HepG2 (cell line): Measurements from ENCODE around the gene DHRS12. TPM values are rescaled to one million over a fixed set of nuclear protein-coding genes. Genes with fewer than 3 reads are reported as not detected.
A peak's percentile ranks its signal among the peaks of the same experiment; 100 is the strongest.

Experiments used
- ATAC-seq: fragments of 200-7000 bp; cut with Tn5 transposase; 3 replicates; pipeline ENCODE4 v1.9.1; 2020; ENCODE audit warnings: mild to moderate bottlenecking, moderate library complexity
- BruUV-seq: library from RNA; stranded (reverse); fragments of 400-500 nt; replicated peaks from 2 replicates; lab custom pipeline; 2021; lab: Mats Ljungman, UMichigan
- CTCF ChIA-PET: fragments of 300-600 bp; formaldehyde crosslinking; extraction: SDS; loops from one replicate; lab custom pipeline; 2021; ENCODE audit warnings: low total read pairs, inconsistent platforms, low intra/inter-chr PET ratio; lab: Yijun Ruan, JAX
- POLR2A ChIA-PET: fragments of 350-600 bp; sonication (Branson Sonifier 250); formaldehyde crosslinking; loops from one replicate; lab custom pipeline; 2020; ENCODE audit warnings: antibody characterized with exemption, inconsistent platforms; lab: Yijun Ruan, JAX
- DNase-seq: peaks from one replicate; pipeline ENCODE4 v3.0.0-alpha.2; 2015; ENCODE audit warnings: low spot score
- FAIRE-seq: peaks from 3 replicates; lab custom pipeline; 2011; peaks lifted over from hg19 to GRCh38; lab: Jason Lieb, UNC
- H2AFZ ChIP-seq: one replicate; pipeline ENCODE4 v1.6.1; 2011; ENCODE audit warnings: low read length, inconsistent platforms
- H3K27ac ChIP-seq: fragments of 300-600 bp; 3 replicates; pipeline ENCODE4 v1.8.0; 2011; ENCODE audit warnings: mixed run types, mild to moderate bottlenecking, mixed read lengths, low read length, inconsistent platforms; ENCODE audit not compliant: insufficient read depth; ENCODE audit errors: extremely low read length
- H3K27me3 ChIP-seq, 2 experiments: fragments of 200-600 bp in 1 of 2; 2 replicates in 1 of 2; 3 replicates in 1 of 2; pipeline versions ENCODE4 v1.6.0 to v1.8.0; 2011; ENCODE audit warnings: low read length in 2 of 2, mild to moderate bottlenecking in 2 of 2, moderate library complexity in 2 of 2, inconsistent platforms in 1 of 2; ENCODE audit not compliant: insufficient read depth in 2 of 2, control insufficient read depth in 1 of 2
- H3K36me3 ChIP-seq, 2 experiments: fragments of 200-600 bp in 1 of 2; replicated peaks in 1 of 2; 2 replicates in 1 of 2; 3 replicates in 1 of 2; pipeline versions ENCODE4 v1.5.1 to v1.8.0; 2011; ENCODE audit warnings: low read length in 2 of 2, inconsistent platforms in 1 of 2; ENCODE audit not compliant: insufficient read depth in 2 of 2, control insufficient read depth in 1 of 2
- H3K4me1 ChIP-seq: 2 replicates; pipeline ENCODE4 v1.5.1; 2012; ENCODE audit warnings: low read length, inconsistent platforms; ENCODE audit not compliant: insufficient read depth
- H3K4me2 ChIP-seq: 2 replicates; pipeline ENCODE4 v1.6.0; 2011; ENCODE audit warnings: low read depth, low read length, inconsistent platforms
- H3K4me3 ChIP-seq, 3 experiments: fragments of 200-600 bp in 1 of 3; sonication (generic), shearing (Covaris generic) in 1 of 3; replicated peaks in 1 of 3; 2 replicates each; pipeline ENCODE4 v1.5.1; 2011 to 2016; ENCODE audit warnings: low read length in 3 of 3, inconsistent platforms in 2 of 3, low read depth in 2 of 3, mild to moderate bottlenecking in 2 of 3, control low read depth in 1 of 3, mixed read lengths in 1 of 3; ENCODE audit not compliant: insufficient read depth in 1 of 3
- H3K79me2 ChIP-seq: one replicate; pipeline ENCODE4 v1.6.1; 2011; ENCODE audit warnings: low read length, inconsistent platforms; ENCODE audit not compliant: insufficient read depth
- H3K9ac ChIP-seq: 2 replicates; pipeline ENCODE4 v1.6.0; 2011; ENCODE audit warnings: mild to moderate bottlenecking, low read depth, low read length, inconsistent platforms; ENCODE audit not compliant: insufficient read depth
- H3K9me3 ChIP-seq: 2 replicates; pipeline ENCODE4 v1.5.1; 2012; ENCODE audit warnings: mild to moderate bottlenecking, low read length
- H4K20me1 ChIP-seq: 2 replicates; pipeline ENCODE4 v1.6.0; 2011; ENCODE audit warnings: inconsistent platforms, mild to moderate bottlenecking, low read length, moderate library complexity; ENCODE audit not compliant: insufficient read depth
- FOXM1 ChIP-seq: sonication (generic); formaldehyde crosslinking; IDR thresholded peaks from 2 replicates; pipeline ENCODE4 v1.5.0; 2020; ENCODE audit warnings: missing genetic modification reagents
- KDM6A ChIP-seq: IDR thresholded peaks from 2 replicates; pipeline ENCODE4 v1.6.1; 2016; ENCODE audit warnings: low read depth
- NCOA2 ChIP-seq: sonication (generic); formaldehyde crosslinking; IDR thresholded peaks from 2 replicates; pipeline ENCODE4 v1.8.0; 2022; ENCODE audit warnings: inconsistent platforms
- STAG1 ChIP-seq: sonication (generic); formaldehyde crosslinking; IDR thresholded peaks from 2 replicates; pipeline ENCODE4 v1.4.0; 2020; ENCODE audit warnings: missing genetic modification reagents
- ZC3H13 ChIP-seq: sonication (generic); formaldehyde crosslinking; IDR thresholded peaks from 2 replicates; pipeline ENCODE4 v1.8.1; 2023; ENCODE audit warnings: mild to moderate bottlenecking, missing genetic modification reagents, moderate library complexity
- ZFP36 ChIP-seq: fragments of 150-350 bp; IDR thresholded peaks from 2 replicates; pipeline ENCODE4 v1.6.1; 2018; ENCODE audit warnings: borderline replicate concordance, low read length, low read depth; ENCODE audit not compliant: partially characterized antibody
- ZNF207 ChIP-seq: fragments of 450-650 bp; IDR thresholded peaks from 2 replicates; pipeline ENCODE4 v1.6.1; 2016; ENCODE audit warnings: antibody characterized with exemption, borderline replicate concordance
- ZNF34 ChIP-seq: sonication (generic); formaldehyde crosslinking; IDR thresholded peaks from 2 replicates; pipeline ENCODE4 v1.4.0; 2020; ENCODE audit warnings: mild to moderate bottlenecking, missing genetic modification reagents, borderline replicate concordance
- ZNF563 ChIP-seq: sonication (generic); formaldehyde crosslinking; IDR thresholded peaks from 2 replicates; pipeline ENCODE4 v1.8.0; 2022; ENCODE audit warnings: mild to moderate bottlenecking, moderate library complexity, missing genetic modification reagents
- ZNF83 ChIP-seq: sonication (generic); formaldehyde crosslinking; IDR thresholded peaks from 2 replicates; pipeline ENCODE4 v1.4.0; 2020; ENCODE audit warnings: missing genetic modification reagents, mild to moderate bottlenecking, borderline replicate concordance
- ZNF841 ChIP-seq: sonication (generic); formaldehyde crosslinking; IDR thresholded peaks from 2 replicates; pipeline ENCODE4 v1.8.1; 2023; ENCODE audit warnings: missing genetic modification reagents, borderline replicate concordance
- WGBS: methylation state at CpG from one replicate; pipeline ENCODE4 v1.1.6; 2017; ENCODE audit warnings: low lambda C conversion rate; 5-methylcytosine and 5-hydroxymethylcytosine counted together
- in situ Hi-C: cut with HindIII; loops from 2 replicates; pipeline ENCODE4 v1.10.0; 2017; ENCODE audit warnings: low pct_unique_long_range_greater_than_20kb; ENCODE audit not compliant: extremely low pct_ligation_motif_present
- intact Hi-C: fragments of 100-400 bp; cut with micrococcal nuclease; formaldehyde crosslinking; loops from one replicate; pipeline ENCODE4 v1.10.0; 2022; ENCODE audit not compliant: unreplicated experiment
- polyA plus RNA-seq, 8 experiments: library from polyadenylated mRNA; depleted of rRNA in 3 of 8; stranded (reverse) in 7 of 8; unstranded in 1 of 8; fragments of >200 nt; fragmentation: Illumina TruSeq in 4 of 8; extraction: Trizol in 4 of 8; gene quantifications; 2 replicates each; pipeline versions ENCODE4 v1.2.1 to v1.2.3, GENCODE V29; 2011 to 2016; ENCODE audit warnings: low read depth in 4 of 8, missing spikeins in 1 of 8, mixed read lengths in 1 of 8; ENCODE audit not compliant: insufficient read depth in 1 of 8
- total RNA-seq, 5 experiments: library from RNA; depleted of rRNA; stranded (reverse); fragments of >200 nt; fragmentation: Illumina TruSeq; extraction: Trizol; gene quantifications; 2 replicates each; pipeline ENCODE4 v1.2.3, GENCODE V29; 2016; ENCODE audit warnings: low read depth in 1 of 5
- TF ChIP-seq, protein P1 (sequence below): sonication (generic); formaldehyde crosslinking; conservative IDR thresholded peaks from 2 replicates; pipeline ENCODE4 v1.4.0; 2020; ENCODE audit warnings: missing genetic modification reagents
- TF ChIP-seq, protein P2 (sequence below): sonication (generic); formaldehyde crosslinking; IDR thresholded peaks from 2 replicates; pipeline ENCODE4 v1.5.0; 2020; ENCODE audit warnings: mild to moderate bottlenecking, missing genetic modification reagents, moderate library complexity

The DHRS12 gene
- total and polyA plus RNA-seq, 2 of the 13 experiments (the other 11 are each of a cell fraction or from before 2014, with no cell fraction given): 7.2 to 8.4 TPM

DNA sequence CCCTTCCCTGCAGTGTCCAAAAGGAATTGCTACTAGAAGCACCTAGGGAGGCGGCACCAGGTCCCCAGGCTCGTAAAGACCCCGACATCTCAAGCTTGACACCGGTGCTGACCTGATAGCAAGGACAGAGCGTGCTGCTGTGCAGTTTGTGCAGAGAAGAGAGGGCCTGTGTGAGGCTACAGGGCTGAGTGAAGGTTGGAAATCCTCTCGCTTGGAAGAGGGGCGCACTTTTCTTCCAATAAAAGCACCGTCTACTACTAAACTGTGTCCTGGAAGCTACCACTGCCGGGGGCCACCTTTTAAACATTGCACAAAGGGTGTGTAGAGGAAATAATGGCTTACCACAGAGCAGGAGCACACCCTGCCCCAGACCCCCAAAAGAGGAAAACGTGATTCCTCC, 30.0 kb upstream of the DHRS12 start (continued):
- TF ChIP-seq ZNF207 (no peak), ZNF34 (CRISPR knock-in tag) (no peak), NCOA2 (CRISPR knock-in tag) (no peak), FOXM1 (CRISPR knock-in tag) (no peak), ZNF841 (CRISPR knock-in tag) (no peak), ZNF563 (no peak), ZC3H13 (CRISPR knock-in tag) (no peak), KDM6A (CRISPR knock-in tag) (no peak)
- TF ChIP-seq, protein P1, sequence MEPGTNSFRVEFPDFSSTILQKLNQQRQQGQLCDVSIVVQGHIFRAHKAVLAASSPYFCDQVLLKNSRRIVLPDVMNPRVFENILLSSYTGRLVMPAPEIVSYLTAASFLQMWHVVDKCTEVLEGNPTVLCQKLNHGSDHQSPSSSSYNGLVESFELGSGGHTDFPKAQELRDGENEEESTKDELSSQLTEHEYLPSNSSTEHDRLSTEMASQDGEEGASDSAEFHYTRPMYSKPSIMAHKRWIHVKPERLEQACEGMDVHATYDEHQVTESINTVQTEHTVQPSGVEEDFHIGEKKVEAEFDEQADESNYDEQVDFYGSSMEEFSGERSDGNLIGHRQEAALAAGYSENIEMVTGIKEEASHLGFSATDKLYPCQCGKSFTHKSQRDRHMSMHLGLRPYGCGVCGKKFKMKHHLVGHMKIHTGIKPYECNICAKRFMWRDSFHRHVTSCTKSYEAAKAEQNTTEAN (CRISPR knock-in tag): no peak

GRCh38 chr13:51832471-51833152, 28.6 kb upstream of the DHRS12 start:
- no peak overlapping the region for H3K9ac ChIP-seq
- BruUV-seq: no TSS peak
- H3K4me2 ChIP-seq: no peak overlapping the region
- H3K9me3 ChIP-seq: no peaks in the 10 kb centered on the region
- FAIRE-seq (no peak), ATAC-seq (peak; percentile 79), DNase-seq (no peak)
- H3K27me3 ChIP-seq: no peaks in the 10 kb centered on the region
- intact Hi-C loops (loop anchor here (1.0 kb wide), 1 partner anchor 26 kb away; no protein-coding TSS in a partner anchor), in situ Hi-C loops (no loop called here)
- ChIA-PET CTCF (no interaction called here), POLR2A (no interaction called here)
- no peaks in the 10 kb centered on the region for H3K79me2 ChIP-seq
- H3K4me1 ChIP-seq: no peaks in the 10 kb centered on the region
- TF ChIP-seq STAG1 (CRISPR knock-in tag) (peak; percentile 58), ZNF83 (CRISPR knock-in tag) (no peak), ZFP36 (peak; percentile 58)
- TF ChIP-seq, protein P2, sequence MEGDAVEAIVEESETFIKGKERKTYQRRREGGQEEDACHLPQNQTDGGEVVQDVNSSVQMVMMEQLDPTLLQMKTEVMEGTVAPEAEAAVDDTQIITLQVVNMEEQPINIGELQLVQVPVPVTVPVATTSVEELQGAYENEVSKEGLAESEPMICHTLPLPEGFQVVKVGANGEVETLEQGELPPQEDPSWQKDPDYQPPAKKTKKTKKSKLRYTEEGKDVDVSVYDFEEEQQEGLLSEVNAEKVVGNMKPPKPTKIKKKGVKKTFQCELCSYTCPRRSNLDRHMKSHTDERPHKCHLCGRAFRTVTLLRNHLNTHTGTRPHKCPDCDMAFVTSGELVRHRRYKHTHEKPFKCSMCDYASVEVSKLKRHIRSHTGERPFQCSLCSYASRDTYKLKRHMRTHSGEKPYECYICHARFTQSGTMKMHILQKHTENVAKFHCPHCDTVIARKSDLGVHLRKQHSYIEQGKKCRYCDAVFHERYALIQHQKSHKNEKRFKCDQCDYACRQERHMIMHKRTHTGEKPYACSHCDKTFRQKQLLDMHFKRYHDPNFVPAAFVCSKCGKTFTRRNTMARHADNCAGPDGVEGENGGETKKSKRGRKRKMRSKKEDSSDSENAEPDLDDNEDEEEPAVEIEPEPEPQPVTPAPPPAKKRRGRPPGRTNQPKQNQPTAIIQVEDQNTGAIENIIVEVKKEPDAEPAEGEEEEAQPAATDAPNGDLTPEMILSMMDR (CRISPR knock-in tag): peak; percentile 59
- 51% methylated on average over 6 of the region's 6 CpGs for WGBS
- no peaks in the 10 kb centered on the region for H3K36me3 ChIP-seq
- no peak overlapping the region for H2AFZ ChIP-seq
- H4K20me1 ChIP-seq: no peaks in the 10 kb centered on the region
- H3K27ac ChIP-seq: no peak overlapping the region
- H3K4me3 ChIP-seq: no peak overlapping the region
